ENCODE results near the gene IFIT2.

IFIT2 gene

DNA sequence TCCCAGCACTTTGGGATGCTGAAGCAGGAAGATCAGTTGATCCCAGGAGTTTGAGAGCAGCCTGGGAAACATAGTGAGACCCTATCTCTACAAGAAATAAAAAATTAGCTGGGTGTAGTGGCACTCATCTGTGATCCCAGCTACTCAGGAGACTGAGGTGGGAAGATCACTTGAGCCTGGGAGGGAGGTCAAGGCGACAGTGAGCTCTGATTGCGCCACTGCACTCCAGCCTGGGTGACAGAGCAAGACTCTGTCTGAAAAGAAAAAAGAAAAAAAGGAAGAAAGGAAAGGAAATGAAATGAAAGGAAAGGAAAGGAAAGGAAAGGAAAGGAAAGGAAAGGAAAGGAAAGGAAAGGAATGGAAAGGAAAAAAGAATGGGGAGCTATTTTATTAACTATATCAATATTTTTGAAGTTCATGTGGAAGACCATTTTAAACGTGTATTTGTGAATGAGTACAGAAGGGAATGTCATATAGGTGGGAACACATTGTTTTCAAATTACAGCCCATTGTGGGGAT lies 7.1 kb upstream of the IFIT2 start:
- no peak for DNase-seq (ENCODE audit: extremely low read depth, low read depth)
- TF ChIP-seq, protein P1, sequence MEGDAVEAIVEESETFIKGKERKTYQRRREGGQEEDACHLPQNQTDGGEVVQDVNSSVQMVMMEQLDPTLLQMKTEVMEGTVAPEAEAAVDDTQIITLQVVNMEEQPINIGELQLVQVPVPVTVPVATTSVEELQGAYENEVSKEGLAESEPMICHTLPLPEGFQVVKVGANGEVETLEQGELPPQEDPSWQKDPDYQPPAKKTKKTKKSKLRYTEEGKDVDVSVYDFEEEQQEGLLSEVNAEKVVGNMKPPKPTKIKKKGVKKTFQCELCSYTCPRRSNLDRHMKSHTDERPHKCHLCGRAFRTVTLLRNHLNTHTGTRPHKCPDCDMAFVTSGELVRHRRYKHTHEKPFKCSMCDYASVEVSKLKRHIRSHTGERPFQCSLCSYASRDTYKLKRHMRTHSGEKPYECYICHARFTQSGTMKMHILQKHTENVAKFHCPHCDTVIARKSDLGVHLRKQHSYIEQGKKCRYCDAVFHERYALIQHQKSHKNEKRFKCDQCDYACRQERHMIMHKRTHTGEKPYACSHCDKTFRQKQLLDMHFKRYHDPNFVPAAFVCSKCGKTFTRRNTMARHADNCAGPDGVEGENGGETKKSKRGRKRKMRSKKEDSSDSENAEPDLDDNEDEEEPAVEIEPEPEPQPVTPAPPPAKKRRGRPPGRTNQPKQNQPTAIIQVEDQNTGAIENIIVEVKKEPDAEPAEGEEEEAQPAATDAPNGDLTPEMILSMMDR (IDR thresholded peaks at IDR 0.05; ENCODE audit: low read depth, low read length, missing control alignments), result no peak
- no peak overlapping the region for H3K4me3 ChIP-seq (replicated peaks; ENCODE audit: low read depth, low read length)

DNA sequence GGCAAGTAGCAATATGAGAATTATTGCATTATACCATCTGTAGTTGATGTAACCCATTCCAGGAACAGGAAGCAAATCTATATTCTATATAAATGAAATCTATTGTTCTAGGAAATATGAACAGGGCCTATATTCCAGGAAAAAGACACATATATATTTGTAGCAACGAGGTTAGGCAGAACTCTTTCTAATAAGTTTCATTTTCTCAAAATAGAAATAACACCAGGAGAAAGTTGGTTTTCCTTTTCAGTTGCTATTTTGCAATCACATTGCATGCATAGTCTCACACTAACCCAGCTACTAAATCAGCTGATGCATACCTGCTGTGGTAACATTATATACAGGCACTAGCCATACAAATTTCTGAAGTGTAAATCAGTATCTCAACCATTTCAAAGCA lies 6.2 kb upstream of the IFIT2 start:
- DNase-seq (ENCODE audit: extremely low read depth, low read depth), result no peak
- no peak overlapping the region for H3K4me3 ChIP-seq (replicated peaks; ENCODE audit: low read depth, low read length)
- TF ChIP-seq, protein P1 (IDR thresholded peaks at IDR 0.05; ENCODE audit: low read depth, low read length, missing control alignments), result no peak

DNA sequence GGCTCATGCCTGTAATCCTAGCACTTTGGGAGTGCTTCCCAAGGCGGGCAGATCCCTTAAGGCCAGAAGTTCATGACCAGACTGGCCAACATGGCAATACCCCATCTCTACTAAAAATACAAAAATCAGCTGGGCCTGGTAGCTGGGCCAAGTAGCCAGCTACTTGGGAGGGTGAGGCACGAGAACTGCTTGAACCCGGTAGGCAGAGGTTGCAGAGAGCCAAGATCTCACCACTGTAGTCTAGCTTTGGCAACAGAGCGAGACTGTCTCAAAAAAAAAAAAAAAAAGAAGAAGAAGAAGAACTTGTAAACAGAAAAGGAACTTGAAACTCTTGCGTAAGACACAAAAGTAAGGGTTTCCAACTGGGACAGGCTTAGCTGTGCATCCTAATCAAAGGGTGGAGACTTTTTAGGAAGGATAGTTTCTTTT lies 5.6 kb upstream of the IFIT2 start:
- TF ChIP-seq, protein P1 (IDR thresholded peaks at IDR 0.05; ENCODE audit: low read depth, low read length, missing control alignments), result no peak
- DNase-seq (ENCODE audit: extremely low read depth, low read depth), result no peak
- no peak overlapping the region for H3K4me3 ChIP-seq (replicated peaks; ENCODE audit: low read depth, low read length)

DNA sequence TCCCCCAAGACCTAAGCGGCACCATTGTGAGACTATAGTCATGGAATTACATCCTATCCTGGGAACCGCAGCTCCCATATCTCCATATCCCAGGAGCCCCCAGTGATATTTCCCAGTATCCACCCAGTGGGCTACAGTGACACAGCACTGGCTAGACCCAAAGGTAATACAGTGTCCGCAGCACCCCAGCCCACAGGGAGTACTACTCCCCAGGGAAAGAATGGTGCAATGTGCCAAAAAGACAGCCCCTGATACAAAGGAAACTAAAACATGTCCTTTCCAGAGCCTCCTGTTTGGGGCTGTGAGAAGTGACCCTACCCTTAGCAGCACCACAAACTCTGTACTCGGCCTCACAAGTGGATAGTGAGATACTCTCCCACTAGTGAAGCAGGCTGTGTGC lies 4.5 kb upstream of the IFIT2 start:
- TF ChIP-seq, protein P1 (IDR thresholded peaks at IDR 0.05; ENCODE audit: low read depth, low read length, missing control alignments), result no peak
- DNase-seq (ENCODE audit: extremely low read depth, low read depth), result no peak

DNA sequence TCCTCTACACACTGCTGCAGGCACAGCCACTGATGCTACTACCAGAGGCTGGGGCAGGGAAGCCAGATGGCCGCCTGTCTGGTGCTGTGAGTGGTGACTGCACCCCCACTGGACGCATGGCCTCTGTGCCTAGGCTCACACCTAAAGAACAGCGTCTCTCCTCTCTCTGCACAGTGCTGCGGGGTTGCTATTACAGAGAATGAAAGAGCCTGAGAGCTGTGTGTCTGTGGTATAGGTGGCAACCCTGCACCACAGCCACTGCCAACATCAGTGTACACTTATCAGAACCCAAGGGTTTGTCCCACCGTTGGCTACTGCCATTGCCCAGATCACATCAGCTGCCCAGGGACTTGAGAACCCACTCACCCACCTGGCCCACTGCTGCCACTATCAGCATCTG lies 4.1 kb upstream of the IFIT2 start:
- DNase-seq (ENCODE audit: extremely low read depth, low read depth), result no peak
- no peak overlapping the region for H3K4me3 ChIP-seq (replicated peaks; ENCODE audit: low read depth, low read length)
- TF ChIP-seq, protein P1 (IDR thresholded peaks at IDR 0.05; ENCODE audit: low read depth, low read length, missing control alignments), result no peak

More for the DNA sequence above, 4.5 kb upstream of the IFIT2 start:
- H3K4me3 ChIP-seq (replicated peaks; ENCODE audit: low read depth, low read length), result no peak overlapping the region

DNA sequence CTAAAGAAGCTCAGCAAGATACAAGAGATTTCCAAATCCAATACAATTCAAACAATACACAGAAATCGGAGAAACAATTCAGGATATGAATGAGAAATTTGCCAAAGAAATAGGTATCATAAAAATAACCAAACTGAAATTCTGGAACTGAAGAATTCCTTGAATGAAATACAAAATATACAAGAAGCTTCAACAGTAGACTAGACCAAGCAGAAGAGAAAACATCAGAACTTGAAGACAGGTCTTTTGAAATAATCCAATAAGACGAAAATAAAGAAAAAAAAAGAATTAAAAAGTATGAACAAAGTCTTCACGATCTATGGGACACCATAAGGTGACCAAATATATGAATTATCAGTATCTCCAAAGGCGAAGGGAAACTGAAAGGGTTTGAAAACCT lies 2.8 kb upstream of the IFIT2 start:
- DNase-seq (ENCODE audit: extremely low read depth, low read depth), result no peak
- TF ChIP-seq, protein P1 (IDR thresholded peaks at IDR 0.05; ENCODE audit: low read depth, low read length, missing control alignments), result no peak
- no peak overlapping the region for H3K4me3 ChIP-seq (replicated peaks; ENCODE audit: low read depth, low read length)

DNA sequence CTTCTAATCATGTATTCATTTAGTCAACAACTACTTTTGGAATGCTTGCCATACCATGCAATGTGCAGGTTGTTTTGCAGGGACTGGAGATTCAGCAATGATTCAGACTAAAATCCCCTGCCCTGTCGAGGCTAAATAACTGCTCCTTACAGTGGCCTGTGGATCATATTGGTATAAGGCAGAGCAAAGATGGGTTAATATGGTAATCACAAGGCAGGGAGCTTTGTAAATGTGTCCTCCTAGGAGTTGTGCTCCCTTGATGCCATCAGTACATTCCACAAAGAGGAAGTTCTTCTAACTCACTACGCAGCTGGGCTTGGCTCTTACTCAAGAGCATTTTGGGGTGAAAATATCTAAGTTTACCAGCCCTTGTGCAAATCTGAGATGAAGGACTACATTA lies 614 bp upstream of the IFIT2 start:
- DNase-seq (ENCODE audit: extremely low read depth, low read depth), result no peak
- TF ChIP-seq, protein P1 (IDR thresholded peaks at IDR 0.05; ENCODE audit: low read depth, low read length, missing control alignments), result no peak
- H3K4me3 ChIP-seq (replicated peaks; ENCODE audit: low read depth, low read length), result peak overlapping the region; percentile 45
